ENCODE results near the gene TMEM179.

Gene TMEM179

GRCh38 chr14:104569435-104569834, 35.1 kb downstream of the TMEM179 start:
- DNase-seq (ENCODE audit: low read depth): no peak

GRCh38 chr14:104568620-104569019, 36.0 kb downstream of the TMEM179 start:
- no peak for DNase-seq (ENCODE audit: low read depth)

- DNase-seq (ENCODE audit: low read depth): no peak
Measured at GRCh38 chr14:104567957-104568225, 36.7 kb downstream of the TMEM179 start.

- no peak for DNase-seq (ENCODE audit: low read depth)
Measured at GRCh38 chr14:104567141-104567956, 37.2 kb downstream of the TMEM179 start.

- DNase-seq (ENCODE audit: low read depth): no peak
Measured at GRCh38 chr14:104564744-104565679, 39.6 kb downstream of the TMEM179 start.

- peak; percentile 46 for DNase-seq (ENCODE audit: low read depth)
Measured at GRCh38 chr14:104563742-104564615, 40.6 kb downstream of the TMEM179 start.

GRCh38 chr14:104563191-104563741, 41.3 kb downstream of the TMEM179 start:
- DNase-seq (ENCODE audit: low read depth): no peak

GRCh38 chr14:104562606-104563005, 42.0 kb downstream of the TMEM179 start:
- DNase-seq (ENCODE audit: low read depth): no peak

GRCh38 chr14:104561632-104562495, 42.7 kb downstream of the TMEM179 start:
- no peak for DNase-seq (ENCODE audit: low read depth)

GRCh38 chr14:104561124-104561557, 43.4 kb downstream of the TMEM179 start:
- DNase-seq (ENCODE audit: low read depth): no peak

GRCh38 chr14:104560586-104560945, 44.0 kb downstream of the TMEM179 start:
- DNase-seq (ENCODE audit: low read depth): no peak

GRCh38 chr14:104559804-104560585, 44.6 kb downstream of the TMEM179 start:
- DNase-seq (ENCODE audit: low read depth): no peak

GRCh38 chr14:104559028-104559803, 45.4 kb downstream of the TMEM179 start:
- no peak for DNase-seq (ENCODE audit: low read depth)

- DNase-seq (ENCODE audit: low read depth): no peak
Measured at GRCh38 chr14:104558231-104559027, 46.1 kb downstream of the TMEM179 start.

- no peak for DNase-seq (ENCODE audit: low read depth)
Measured at GRCh38 chr14:104557766-104558165, 46.8 kb downstream of the TMEM179 start.

- DNase-seq (ENCODE audit: low read depth): no peak
Measured at GRCh38 chr14:104557086-104557485, 47.5 kb downstream of the TMEM179 start.

- DNase-seq (ENCODE audit: low read depth): no peak
Measured at GRCh38 chr14:104556256-104557021, 48.1 kb downstream of the TMEM179 start.
